ENCODE results near the gene AEBP2.

- TF ChIP-seq POLR2A (IDR thresholded peaks at IDR 0.05) (no peak), POLR2AphosphoS5 (IDR thresholded peaks at IDR 0.05) (no peak), EP300 (IDR thresholded peaks at IDR 0.05) (no peak)
- TF ChIP-seq, protein P1, sequence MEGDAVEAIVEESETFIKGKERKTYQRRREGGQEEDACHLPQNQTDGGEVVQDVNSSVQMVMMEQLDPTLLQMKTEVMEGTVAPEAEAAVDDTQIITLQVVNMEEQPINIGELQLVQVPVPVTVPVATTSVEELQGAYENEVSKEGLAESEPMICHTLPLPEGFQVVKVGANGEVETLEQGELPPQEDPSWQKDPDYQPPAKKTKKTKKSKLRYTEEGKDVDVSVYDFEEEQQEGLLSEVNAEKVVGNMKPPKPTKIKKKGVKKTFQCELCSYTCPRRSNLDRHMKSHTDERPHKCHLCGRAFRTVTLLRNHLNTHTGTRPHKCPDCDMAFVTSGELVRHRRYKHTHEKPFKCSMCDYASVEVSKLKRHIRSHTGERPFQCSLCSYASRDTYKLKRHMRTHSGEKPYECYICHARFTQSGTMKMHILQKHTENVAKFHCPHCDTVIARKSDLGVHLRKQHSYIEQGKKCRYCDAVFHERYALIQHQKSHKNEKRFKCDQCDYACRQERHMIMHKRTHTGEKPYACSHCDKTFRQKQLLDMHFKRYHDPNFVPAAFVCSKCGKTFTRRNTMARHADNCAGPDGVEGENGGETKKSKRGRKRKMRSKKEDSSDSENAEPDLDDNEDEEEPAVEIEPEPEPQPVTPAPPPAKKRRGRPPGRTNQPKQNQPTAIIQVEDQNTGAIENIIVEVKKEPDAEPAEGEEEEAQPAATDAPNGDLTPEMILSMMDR (IDR thresholded peaks at IDR 0.05): no peak
These were observed 3.3 kb upstream of the AEBP2 start for GRCh38 chr12:19435831-19436497.

Measured in suprapubic skin (tissue), 4 donors.